Measurements from ENCODE around the gene BRD4.
"Not testable (repeated sequence)": the region's sequence is repeated elsewhere in the genome, so short reads cannot be mapped to it uniquely, and the experiment has no call there.

BRD4 gene

DNA sequence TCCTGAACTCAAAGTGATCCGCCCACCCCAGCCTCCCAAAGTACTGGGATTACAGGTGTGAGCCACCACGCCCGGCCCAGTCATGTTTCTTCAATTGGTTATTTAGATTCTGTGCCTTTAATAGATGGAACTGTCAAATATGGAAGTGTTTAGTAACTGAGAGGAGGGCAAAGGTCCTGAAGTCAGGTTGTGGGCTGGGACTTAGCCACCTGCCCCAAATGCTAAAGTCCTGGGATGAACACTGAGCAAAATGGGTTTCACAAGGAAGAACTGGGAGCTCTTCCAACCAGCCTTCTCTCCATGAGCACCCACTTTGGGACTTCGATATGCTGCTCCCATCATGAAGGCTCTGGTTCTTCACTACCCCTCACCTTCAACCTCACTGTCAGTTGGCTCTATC is 25.6 kb upstream of the BRD4 start:
- no peak for DNase-seq
- intact Hi-C loops (cut with DNase I; ENCODE audit: low total_unique reads), result no loop called here

GRCh38 chr19:15354566-15355296 is 22.4 kb upstream of the BRD4 start:
- Histone ChIP-seq H3K9me3 (no peaks in the 10 kb centered on the region), H3K27ac (no peak overlapping the region), H3K27me3 (no peaks in the 10 kb centered on the region), H3K36me3 (peaks cover 63 to 77% (median 69%) of the 10 kb centered on the region in 3 donors), H3K4me1 (no peaks in the 10 kb centered on the region), H3K4me3 (no peak overlapping the region)
- no peak for TF ChIP-seq CTCF (IDR thresholded peaks at IDR 0.05)
- intact Hi-C loops (cut with DNase I; ENCODE audit: low total_unique reads), result no loop called here
- no peak for DNase-seq

More for the DNA sequence above, 25.6 kb upstream of the BRD4 start:
- Histone ChIP-seq H3K36me3 (peaks cover 85 to 94% (median 87%) of the 10 kb centered on the region in 3 donors), H3K4me1 (no peaks in the 10 kb centered on the region), H3K27ac (no peak overlapping the region), H3K27me3 (no peaks in the 10 kb centered on the region), H3K4me3 (no peak overlapping the region), H3K9me3 (no peaks in the 10 kb centered on the region)
- TF ChIP-seq CTCF (IDR thresholded peaks at IDR 0.05), result no peak

DNA sequence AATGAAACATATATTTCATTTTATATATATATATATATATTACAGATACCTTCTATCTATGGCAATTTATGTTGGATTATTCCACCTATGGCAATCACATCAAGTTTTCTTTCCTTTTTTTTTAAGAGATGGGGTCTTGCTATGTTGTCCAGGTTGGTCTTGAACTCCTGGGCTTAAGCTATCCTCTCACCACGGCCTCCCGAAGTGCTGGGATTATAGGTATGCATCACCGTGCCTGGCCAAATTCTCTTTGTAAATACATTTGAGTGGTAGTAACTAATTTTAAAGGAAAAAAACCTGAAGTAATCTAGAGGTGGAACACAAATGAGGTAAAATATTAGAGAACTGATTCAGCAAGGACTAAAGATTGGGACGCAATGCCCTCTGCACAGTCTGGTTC is 21.6 kb upstream of the BRD4 start:
- Histone ChIP-seq H3K9me3 (no peaks in the 10 kb centered on the region), H3K4me3 (no peak overlapping the region), H3K4me1 (no peaks in the 10 kb centered on the region), H3K36me3 (peaks cover 55 to 69% (median 61%) of the 10 kb centered on the region in 3 donors), H3K27me3 (no peaks in the 10 kb centered on the region), H3K27ac (no peak overlapping the region)
- TF ChIP-seq CTCF (IDR thresholded peaks at IDR 0.05), result no peak
- intact Hi-C loops (cut with DNase I; ENCODE audit: low total_unique reads), result no loop called here
- no peak for DNase-seq

GRCh38 chr19:15352535-15352934 is 20.2 kb upstream of the BRD4 start:
- H3K9me3 ChIP-seq; H3K27me3 ChIP-seq; intact Hi-C loops (cut with DNase I; ENCODE audit: low total_unique reads); H3K27ac ChIP-seq; DNase-seq; H3K4me3 ChIP-seq; H3K4me1 ChIP-seq: not testable (repeated sequence)
- peaks cover 41 to 56% (median 47%) of the 10 kb centered on the region in 3 donors for H3K36me3 ChIP-seq

- H3K4me1 ChIP-seq, result peaks cover 0 to 17% (median 4%) of the 10 kb centered on the region in 4 donors
- H3K27me3 ChIP-seq; intact Hi-C loops (cut with DNase I; ENCODE audit: low total_unique reads); H3K27ac ChIP-seq; DNase-seq; H3K4me3 ChIP-seq; H3K9me3 ChIP-seq: not testable (repeated sequence)
- H3K36me3 ChIP-seq, result peaks cover 0 to 28% (median 4%) of the 10 kb centered on the region in 3 donors
Observed at GRCh38 chr19:15341328-15341727, 9.0 kb upstream of the BRD4 start.

DNA sequence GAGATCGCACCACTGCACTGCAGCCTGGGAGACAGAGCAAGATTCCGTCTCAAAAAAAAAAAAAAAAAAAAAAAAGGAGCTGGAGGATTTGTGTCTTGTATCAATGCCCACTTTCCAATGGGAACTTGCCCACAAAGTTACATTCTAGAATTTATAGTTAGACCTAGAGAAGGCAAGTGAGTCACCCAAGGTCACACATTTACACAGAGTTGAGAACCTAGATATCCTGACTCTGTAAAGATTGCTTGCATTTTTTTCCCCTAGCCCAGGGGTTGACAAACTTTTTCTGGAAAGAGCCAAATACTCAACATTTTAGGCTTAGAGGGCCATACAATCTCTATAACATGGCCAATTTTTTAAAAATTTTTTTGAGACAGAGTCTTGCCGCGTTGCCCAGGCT is 7.7 kb upstream of the BRD4 start:
- no peak for DNase-seq
- H3K4me1 ChIP-seq, result peaks cover 0 to 29% (median 6%) of the 10 kb centered on the region in 4 donors
- no peaks in the 10 kb centered on the region for H3K27me3 ChIP-seq
- peaks cover 0 to 16% (median 4%) of the 10 kb centered on the region in 3 donors for H3K36me3 ChIP-seq
- TF ChIP-seq CTCF (IDR thresholded peaks at IDR 0.05), result no peak
- H3K27ac ChIP-seq, result no peak overlapping the region
- intact Hi-C loops (cut with DNase I; ENCODE audit: low total_unique reads), result no loop called here
- H3K4me3 ChIP-seq, result no peak overlapping the region
- H3K9me3 ChIP-seq, result no peaks in the 10 kb centered on the region
